Measurements from ENCODE around the gene WBP1.
"Not testable (repeated sequence)": the region's sequence is repeated elsewhere in the genome, so short reads cannot be mapped to it uniquely, and the experiment has no call there.

The WBP1 gene

GRCh38 chr2:74458132-74458937 lies at the start of gene WBP1:
Gene WBP1 (plus strand): TSS chr2:74458438. CDS start chr2:74458603, 165 bp downstream.
- in situ Hi-C loops (cut with MboI; ENCODE audit: low sequenced_read_pairs) = no loop called here

- in situ Hi-C loops (cut with MboI; ENCODE audit: low sequenced_read_pairs) = no loop called here
Observed at GRCh38 chr2:74413001-74413698, 45.1 kb upstream of the WBP1 start.

DNA sequence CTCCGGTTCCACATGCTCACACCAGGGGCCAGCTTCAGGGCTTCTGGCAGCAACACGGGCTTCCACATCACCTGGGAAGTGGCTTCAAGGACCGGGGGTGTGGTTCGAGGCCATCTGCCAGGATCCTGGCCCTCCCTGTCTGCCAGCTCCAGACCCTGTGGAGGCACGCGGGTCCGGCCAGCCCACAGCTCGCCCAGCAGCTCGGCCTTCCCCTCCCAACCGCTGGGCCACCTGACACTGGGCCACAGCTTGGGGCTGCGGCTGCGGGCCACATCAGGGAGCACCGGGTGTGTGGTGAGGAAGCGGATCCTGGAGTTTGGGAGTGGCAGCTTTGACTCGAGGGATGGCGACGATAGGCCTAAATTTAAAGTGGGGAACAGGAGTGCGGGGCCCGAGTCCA lies 43.8 kb upstream of the WBP1 start:
- in situ Hi-C loops (cut with MboI; ENCODE audit: low sequenced_read_pairs) = no loop called here

DNA sequence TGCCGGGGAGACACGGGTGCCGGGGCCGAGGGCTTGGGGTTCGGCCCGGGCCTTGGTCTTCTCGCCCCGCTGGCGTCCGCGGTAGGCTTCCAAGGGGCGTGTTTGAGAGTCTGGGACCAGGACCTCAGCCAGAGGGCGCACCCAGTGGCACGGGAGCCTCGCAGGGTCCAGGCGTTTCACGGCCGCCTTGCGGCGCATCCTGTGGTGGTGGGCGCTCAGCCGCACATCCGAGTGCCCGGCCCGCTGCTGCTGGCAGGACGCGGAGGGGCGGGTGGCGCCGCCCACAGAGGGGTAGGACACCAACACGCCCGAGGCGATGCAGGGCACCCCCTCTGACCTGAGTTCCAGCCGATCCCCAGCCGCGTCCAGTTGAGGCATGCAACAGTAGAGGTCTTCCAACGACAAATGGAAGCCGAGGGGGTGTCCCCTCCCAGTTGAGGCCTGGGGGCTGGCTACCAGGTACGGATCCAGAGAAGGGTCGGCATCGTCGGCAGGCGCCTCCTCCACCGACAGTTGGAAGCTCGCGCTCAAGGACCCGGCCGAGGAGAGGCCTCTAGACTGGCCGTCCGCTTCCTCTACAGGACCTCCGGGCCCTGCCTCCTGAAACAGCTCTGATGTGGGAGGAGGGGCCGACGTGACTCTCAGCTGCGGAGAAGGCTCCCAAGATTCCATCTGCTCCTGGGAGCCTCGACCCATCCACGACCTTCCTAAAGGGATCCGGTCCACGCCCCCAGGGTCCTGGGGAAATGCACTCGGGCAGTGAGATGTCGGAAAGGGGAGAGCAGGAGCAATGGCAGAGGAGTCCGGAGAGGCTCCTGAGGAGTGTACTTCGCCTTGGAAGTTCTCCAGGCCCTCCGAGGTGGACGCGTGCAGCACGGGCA lies 43.1 kb upstream of the WBP1 start:
- in situ Hi-C loops (cut with MboI; ENCODE audit: low sequenced_read_pairs) = no loop called here

DNA sequence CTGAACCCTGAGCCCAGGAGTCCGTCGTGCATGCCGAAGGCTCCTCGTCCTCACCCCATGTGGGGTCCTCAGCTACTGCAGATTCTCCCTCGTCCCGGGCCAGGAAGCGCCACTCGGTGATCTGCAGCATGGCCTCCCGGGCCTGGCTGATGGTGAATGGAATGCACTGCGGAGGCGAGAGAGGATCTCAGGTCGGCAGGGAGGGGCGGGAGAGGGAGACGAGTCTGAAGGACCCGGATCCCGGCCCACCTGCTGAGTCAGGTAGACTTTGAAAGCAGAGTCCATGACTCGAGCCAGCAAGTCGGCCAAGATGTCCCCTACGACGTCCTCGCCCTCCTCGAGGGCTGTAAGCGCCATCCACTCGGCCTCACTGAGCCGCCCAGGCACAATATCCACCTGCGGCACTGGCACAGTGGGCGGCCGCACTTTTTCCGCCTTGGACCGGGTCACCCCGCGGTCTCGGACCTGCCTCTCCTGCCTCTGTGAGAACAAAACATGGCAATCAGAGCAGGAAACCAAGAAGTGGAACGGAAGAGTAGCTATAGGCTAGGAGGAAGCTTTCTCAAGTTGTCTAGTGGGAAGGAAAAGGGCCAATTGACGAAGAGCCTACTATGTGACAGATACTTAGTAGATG lies 42.4 kb upstream of the WBP1 start:
- in situ Hi-C loops (cut with MboI; ENCODE audit: low sequenced_read_pairs) = no loop called here

DNA sequence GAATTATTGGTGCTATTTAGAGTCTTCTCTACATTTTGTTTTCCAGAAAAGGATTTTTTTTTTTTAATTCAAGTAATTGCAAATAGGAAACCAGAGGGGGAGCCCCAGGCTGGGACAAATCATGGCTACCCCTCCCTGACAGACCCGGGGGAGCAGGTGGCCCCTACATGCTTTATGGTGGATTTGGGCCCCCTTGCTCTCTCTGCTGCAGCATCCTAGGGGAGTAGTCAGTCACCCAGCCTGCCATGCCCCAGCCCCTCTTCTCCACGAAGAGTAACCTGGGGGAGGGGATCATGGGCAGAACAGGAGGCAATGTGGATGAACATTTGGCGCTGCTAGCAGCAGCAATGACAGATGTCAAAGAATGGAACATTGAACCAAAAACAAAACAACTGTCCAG lies 41.5 kb upstream of the WBP1 start:
- in situ Hi-C loops (cut with MboI; ENCODE audit: low sequenced_read_pairs) = no loop called here

DNA sequence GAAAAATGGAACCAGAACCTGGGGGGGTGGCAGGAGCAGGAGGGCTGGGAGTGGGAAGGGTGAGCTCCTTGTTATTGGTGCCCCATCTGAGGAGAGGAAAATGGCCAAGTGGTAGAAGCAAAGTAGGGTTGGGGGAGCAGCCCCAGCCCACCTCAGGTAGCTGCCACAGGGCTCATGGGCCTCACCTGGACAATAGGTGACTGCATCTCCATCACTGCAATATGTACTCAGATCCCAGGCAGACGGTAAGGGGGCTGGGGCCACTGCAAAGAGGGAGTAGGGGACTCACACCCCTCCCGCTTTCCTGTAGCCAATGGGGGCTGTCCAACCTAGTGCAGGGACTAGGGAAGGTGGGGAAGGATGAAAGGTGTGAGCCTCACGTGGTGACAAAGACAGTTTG lies 41.0 kb upstream of the WBP1 start:
- in situ Hi-C loops (cut with MboI; ENCODE audit: low sequenced_read_pairs) = no loop called here

GRCh38 chr2:74417763-74418162 lies 40.5 kb upstream of the WBP1 start:
- in situ Hi-C loops (cut with MboI; ENCODE audit: low sequenced_read_pairs) = no loop called here

DNA sequence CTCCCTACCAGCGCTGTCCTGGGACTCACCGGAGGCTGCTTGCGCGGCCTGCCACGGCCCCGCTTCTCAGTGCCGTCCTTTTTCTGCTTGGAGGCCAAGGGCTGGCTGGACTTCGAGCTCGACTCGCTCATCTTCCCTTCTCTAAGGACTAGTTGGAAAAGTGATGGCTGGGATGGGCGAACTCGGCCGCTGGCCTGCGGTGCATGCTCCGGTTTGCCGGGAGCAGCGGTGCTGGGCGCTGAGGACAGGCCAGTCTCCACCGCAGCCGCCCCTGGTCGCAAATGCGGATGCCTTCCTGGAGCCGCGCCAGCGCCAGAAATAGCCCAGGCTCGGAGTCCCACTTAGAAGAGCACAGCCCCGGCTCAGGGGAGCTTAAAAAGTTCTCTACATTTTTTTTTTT lies 39.9 kb upstream of the WBP1 start:
- in situ Hi-C loops (cut with MboI; ENCODE audit: low sequenced_read_pairs) = no loop called here

DNA sequence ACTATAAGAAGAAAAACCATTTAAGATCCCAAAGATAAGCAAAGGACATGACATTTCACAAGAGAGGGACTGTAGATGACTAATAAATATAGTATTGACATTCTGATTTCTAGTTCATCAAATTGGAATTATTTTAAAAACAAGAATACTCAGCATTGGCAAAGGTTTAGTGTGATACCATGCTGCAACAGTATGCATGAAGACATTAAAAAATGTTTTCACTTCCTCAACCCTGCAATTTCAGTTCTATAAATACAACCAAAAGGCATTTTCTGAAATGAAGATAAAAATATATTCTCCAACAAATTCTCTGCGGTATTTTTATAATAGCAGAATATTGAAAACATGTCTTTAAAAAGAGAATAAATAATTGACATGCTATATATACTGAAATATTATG lies 38.9 kb upstream of the WBP1 start:
- in situ Hi-C loops (cut with MboI; ENCODE audit: low sequenced_read_pairs) = no loop called here

- in situ Hi-C loops (cut with MboI; ENCODE audit: low sequenced_read_pairs) = no loop called here
Observed at GRCh38 chr2:74420006-74420405, 38.2 kb upstream of the WBP1 start.

DNA sequence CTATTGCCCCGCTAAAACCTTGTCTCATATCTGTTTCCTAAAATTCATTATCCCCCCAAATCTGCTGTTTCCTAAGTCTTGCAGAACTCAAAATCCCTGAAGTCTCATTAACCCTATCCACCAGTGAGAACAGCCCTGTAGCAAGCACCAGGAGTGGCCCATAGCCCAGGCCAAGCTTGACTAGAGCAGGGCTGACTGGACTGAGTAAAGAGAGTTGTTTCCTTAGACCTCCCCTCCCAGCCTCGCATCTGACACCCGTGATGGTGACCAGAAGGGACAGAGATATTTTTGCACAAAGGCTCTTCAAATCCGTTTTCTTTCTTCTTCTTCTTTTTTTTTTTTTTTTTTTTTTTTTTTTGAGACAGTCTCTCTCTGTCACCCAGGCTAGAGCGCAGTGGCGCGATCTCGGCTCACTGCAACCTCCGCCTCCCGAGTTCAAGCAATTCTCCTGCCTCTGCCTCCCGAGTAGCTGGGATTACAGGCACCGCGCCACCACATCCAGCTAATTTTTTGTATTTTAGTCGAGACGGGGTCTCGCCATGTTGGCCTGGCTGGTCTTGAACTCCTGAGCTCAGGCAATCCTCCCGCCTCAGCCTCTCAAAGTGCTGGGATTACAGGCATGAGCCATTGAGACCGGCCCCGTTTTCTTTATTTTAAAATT lies 37.7 kb upstream of the WBP1 start:
- in situ Hi-C loops (cut with MboI; ENCODE audit: low sequenced_read_pairs) = not testable (repeated sequence)

GRCh38 chr2:74421221-74421870 lies 36.9 kb upstream of the WBP1 start, which contains the start of the genes C2orf81 and WDR54:
Gene C2orf81 (minus strand): TSS chr2:74421619. CDS start chr2:74421560, 59 bp downstream.
Gene WDR54 (plus strand): TSS chr2:74421730. CDS start chr2:74422154, 424 bp downstream.
- in situ Hi-C loops (cut with MboI; ENCODE audit: low sequenced_read_pairs) = no loop called here

DNA sequence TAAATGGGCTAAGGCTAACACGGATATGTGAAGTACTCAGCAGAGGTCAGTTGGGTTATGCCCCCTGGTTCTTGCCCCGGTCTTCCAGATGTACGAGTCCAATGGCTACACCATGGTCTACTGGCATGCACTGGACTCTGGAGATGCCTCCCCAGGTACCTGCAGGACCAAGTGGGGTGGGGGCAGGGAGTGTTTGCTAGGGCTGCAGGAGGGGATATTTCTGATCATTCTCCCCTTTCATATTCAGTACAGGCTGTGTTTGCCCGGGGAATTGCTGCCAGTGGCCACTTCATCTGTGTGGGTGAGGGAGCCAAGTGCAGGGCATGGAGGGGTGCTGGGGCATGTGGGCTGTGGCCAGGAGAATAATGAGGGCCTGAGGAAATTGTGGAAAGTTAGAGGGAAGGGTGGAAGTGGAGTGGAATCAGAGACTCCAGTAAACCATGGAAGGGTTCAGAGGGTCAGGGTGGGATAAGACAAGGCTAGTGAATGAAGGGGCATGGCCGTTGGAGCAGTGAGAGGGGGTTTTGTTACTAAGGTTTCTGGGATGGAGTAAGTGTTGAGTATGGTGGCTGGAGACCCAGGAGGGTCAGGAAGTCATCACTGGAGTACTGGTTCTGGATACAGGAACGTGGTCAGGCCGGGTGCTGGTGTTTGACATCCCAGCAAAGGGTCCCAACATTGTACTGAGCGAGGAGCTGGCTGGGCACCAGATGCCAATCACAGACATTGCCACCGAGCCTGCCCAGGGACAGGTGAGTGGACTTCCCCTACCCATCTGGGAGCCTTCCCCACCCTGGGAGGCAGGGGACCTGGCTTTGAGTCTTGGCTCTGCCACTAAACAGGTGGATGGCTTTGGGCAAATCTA lies 34.8 kb upstream of the WBP1 start:
- in situ Hi-C loops (cut with MboI; ENCODE audit: low sequenced_read_pairs) = no loop called here

DNA sequence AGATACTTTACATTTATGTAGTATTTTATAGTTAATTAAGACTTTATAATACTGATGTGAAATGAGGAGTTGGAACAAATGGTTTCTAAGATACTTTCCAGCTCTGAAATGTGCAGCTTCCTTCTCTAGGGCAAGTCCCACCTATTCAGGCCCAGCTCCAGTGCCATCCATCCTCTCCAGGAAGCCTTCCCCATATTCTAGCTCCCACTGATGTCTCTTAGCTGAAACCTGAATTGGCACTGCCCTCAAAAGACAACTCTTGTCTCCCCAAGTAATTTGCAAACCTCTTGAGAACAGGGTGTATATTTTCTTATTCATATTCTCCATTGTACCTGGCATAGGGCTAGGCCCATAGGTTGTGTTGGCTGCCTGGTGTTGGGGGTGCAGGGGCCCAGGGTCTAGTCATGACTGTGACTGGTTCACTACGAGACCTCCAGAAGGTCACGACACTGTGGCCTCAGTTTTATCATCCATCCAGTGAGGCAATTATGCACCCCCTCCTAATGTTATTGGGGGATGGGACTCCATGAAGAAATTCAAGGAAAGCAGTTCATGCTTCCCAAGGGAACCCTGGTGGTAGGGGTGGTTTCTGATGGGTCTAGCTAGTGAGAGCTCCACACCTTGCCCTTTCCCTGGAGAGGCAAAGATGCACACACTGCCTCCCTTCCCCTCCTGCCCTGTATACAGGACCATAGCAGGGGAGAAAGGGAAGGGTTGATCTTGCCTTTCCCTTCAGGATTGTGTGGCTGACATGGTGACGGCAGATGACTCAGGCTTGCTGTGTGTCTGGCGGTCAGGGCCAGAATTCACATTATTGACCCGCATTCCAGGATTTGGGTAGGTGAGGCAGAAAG lies 33.9 kb upstream of the WBP1 start:
- in situ Hi-C loops (cut with MboI; ENCODE audit: low sequenced_read_pairs) = no loop called here

DNA sequence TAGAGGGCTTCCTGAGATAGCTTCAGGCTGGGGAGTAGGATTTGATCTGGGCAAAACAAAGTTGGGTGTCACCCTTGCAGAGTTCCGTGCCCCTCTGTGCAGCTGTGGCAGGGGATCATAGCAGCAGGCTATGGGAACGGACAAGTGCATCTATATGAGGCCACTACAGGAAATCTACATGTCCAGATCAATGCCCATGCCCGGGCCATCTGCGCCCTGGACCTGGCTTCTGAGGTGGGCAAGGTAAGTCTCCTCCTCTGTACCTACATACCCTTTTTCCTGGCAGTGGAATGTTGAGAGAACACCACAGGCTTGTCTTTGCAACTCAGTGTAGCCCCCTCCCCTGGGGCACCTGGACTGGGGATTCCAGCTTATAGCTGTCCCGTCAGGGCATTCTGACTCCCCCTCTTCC lies 33.2 kb upstream of the WBP1 start:
- in situ Hi-C loops (cut with MboI; ENCODE audit: low sequenced_read_pairs) = no loop called here

GRCh38 chr2:74425523-74425922 lies 32.7 kb upstream of the WBP1 start:
- in situ Hi-C loops (cut with MboI; ENCODE audit: low sequenced_read_pairs) = no loop called here
